Stimulated activated CD8-positive, alpha-beta memory T cell treated with anti-CD3 and anti-CD28 coated beads, Interleukin-4, amount 100 ng/mL, for 48 hours (primary cell): Measurements from ENCODE around the gene ELAVL1.

Source experiments
- DNase-seq: peaks from one replicate; pipeline ENCODE4 v3.0.0-alpha.2; 2020

ELAVL1 gene

GRCh38 chr19:8020681-8021080 is 15.2 kb upstream of the ELAVL1 start:
- no peak for DNase-seq

GRCh38 chr19:8017808-8018207 is 12.4 kb upstream of the ELAVL1 start:
- no peak for DNase-seq

- peak; percentile 44 for DNase-seq
These were observed 523 bp downstream of the ELAVL1 start for GRCh38 chr19:8004723-8005513.

- no peak for DNase-seq
These were observed 1.4 kb downstream of the ELAVL1 start for GRCh38 chr19:8004001-8004400.

- peak; percentile 93 for DNase-seq
These were observed 3.2 kb downstream of the ELAVL1 start for GRCh38 chr19:8001995-8002849.

GRCh38 chr19:8001651-8001994 is 3.8 kb downstream of the ELAVL1 start:
- DNase-seq: no peak

- no peak for DNase-seq
These were observed 5.0 kb downstream of the ELAVL1 start for GRCh38 chr19:8000298-8001038.

GRCh38 chr19:7999376-7999775 is 6.1 kb downstream of the ELAVL1 start:
- no peak for DNase-seq

- no peak for DNase-seq
These were observed 7.5 kb downstream of the ELAVL1 start for GRCh38 chr19:7997809-7998480.

GRCh38 chr19:7996883-7997282 is 8.6 kb downstream of the ELAVL1 start:
- DNase-seq: no peak

GRCh38 chr19:7995810-7996158 is 9.7 kb downstream of the ELAVL1 start:
- no peak for DNase-seq

- DNase-seq: no peak
These were observed 10.3 kb downstream of the ELAVL1 start for GRCh38 chr19:7994928-7995809.

GRCh38 chr19:7994114-7994513 is 11.3 kb downstream of the ELAVL1 start:
- DNase-seq: no peak

- no peak for DNase-seq
These were observed 11.9 kb downstream of the ELAVL1 start for GRCh38 chr19:7993560-7993959.

GRCh38 chr19:7992575-7992974 is 12.9 kb downstream of the ELAVL1 start:
- DNase-seq: no peak

GRCh38 chr19:7989071-7989575 is 16.3 kb downstream of the ELAVL1 start:
- DNase-seq: no peak

GRCh38 chr19:7988307-7988706 is 17.1 kb downstream of the ELAVL1 start:
- no peak for DNase-seq

- no peak for DNase-seq
These were observed 18.2 kb downstream of the ELAVL1 start for GRCh38 chr19:7987114-7987768.

GRCh38 chr19:7986321-7987113 is 18.9 kb downstream of the ELAVL1 start:
- DNase-seq: no peak

- no peak for DNase-seq
These were observed 19.9 kb downstream of the ELAVL1 start for GRCh38 chr19:7985481-7985911.
